ENCODE data around the gene HEPN1. TPM values are rescaled to one million over a fixed set of nuclear protein-coding genes. Genes with fewer than 3 reads are reported as not detected.

Gene HEPN1
- total and polyA plus RNA-seq, 9 of the 15 experiments (the other 6 are each of a cell fraction or from before 2014, with no cell fraction given) = not detected

DNA sequence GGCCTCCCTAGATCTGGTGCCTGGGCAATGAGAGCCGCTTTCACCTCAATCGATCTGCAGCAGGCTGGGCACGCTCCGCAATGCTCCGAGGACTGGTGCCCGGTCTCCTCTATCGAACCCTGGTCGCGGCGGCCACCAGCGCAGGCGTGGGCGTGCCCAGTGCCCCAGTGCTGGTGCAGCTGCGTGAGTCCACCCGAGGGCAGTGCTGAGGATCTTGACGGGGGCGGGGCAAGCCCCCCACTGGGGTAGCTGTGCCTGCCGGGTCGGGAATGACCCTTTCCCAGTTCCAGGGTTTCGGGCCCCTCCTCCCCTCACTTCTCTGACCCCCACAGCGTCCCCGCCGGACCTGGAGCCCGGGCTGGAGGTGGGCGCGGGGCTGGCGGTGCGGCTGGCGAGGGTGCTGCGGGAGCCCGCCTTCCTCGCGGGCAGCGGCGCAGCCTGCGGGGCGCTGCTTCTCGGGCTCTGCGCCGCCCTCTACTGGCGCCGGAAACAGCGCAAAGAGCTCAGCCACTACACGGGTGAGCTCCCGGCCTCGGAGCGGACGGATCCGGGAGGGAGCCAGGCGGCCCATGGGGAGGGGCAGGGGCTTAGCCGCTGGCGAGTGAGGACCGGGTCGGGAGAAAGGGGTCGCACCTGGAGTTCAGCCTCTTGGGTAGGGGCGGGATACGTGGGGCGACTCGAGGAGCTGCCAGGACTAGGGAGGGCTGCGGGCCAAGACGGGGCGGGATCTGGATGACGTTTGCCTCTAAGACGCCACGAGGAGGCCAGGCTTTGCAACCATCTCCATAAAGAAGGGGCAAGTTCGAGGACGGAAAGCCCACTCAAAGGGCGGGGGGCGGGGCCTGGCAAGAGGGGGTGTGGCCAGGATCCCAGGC lies 42.9 kb upstream of the HEPN1 start (continued):
- TF ChIP-seq ZNF766 (CRISPR knock-in tag; conservative IDR thresholded peaks at IDR 0.05) (no peak), PRMT5 (CRISPR knock-in tag; IDR thresholded peaks at IDR 0.05) (no peak), SNIP1 (IDR thresholded peaks at IDR 0.05; ENCODE audit: low read depth) (no peak), NCOA1 (IDR thresholded peaks at IDR 0.05; ENCODE audit: low read depth) (no peak), HNRNPLL (IDR thresholded peaks at IDR 0.05; ENCODE audit: low read depth, low read length, poor library complexity, severe bottlenecking) (peak; percentile 99), POU5F1 (IDR thresholded peaks at IDR 0.05; ENCODE audit: borderline replicate concordance, low read depth, low read length, partially characterized antibody) (no peak), COPS2 (conservative IDR thresholded peaks at IDR 0.05) (no peak), ZNF175 (CRISPR knock-in tag; IDR thresholded peaks at IDR 0.05; ENCODE audit: low read depth) (no peak), BHLHE40 (IDR thresholded peaks at IDR 0.05; ENCODE audit: low read length) (0 out of 2 replicates have a peak, but pooled peaks have one; percentile 5), ARHGAP35 (IDR thresholded peaks at IDR 0.05; ENCODE audit: partially characterized antibody) (no peak), PTTG1 (tag; IDR thresholded peaks at IDR 0.05; ENCODE audit: low read depth) (no peak), FOXK1 (CRISPR knock-in tag; IDR thresholded peaks at IDR 0.05; ENCODE audit: borderline replicate concordance) (no peak), ZBED1 (IDR thresholded peaks at IDR 0.05) (no peak), SRSF3 (IDR thresholded peaks at IDR 0.05; ENCODE audit: insufficient read depth, low read length) (no peak), CEBPG (CRISPR knock-in tag; IDR thresholded peaks at IDR 0.05) (no peak), CEBPG (tag; conservative IDR thresholded peaks at IDR 0.05 in 1 of 2, IDR thresholded peaks at IDR 0.05 in 1 of 2) (no peak), CREB1 (IDR thresholded peaks at IDR 0.05) (no peak), CREB1 (CRISPR knock-in tag; IDR thresholded peaks at IDR 0.05) (peak; percentile 63), PHF8 (IDR thresholded peaks at IDR 0.05; ENCODE audit: borderline replicate concordance, low read length) (peak; percentile 43; the same call in 1 of the 2 replicates), ILK (tag; IDR thresholded peaks at IDR 0.05; ENCODE audit: borderline replicate concordance, low read depth) (no peak), ZNF431 (CRISPR knock-in tag; IDR thresholded peaks at IDR 0.05) (no peak), TCF7 (IDR thresholded peaks at IDR 0.05; ENCODE audit: borderline replicate concordance) (no peak)
- TF ChIP-seq, protein P1, sequence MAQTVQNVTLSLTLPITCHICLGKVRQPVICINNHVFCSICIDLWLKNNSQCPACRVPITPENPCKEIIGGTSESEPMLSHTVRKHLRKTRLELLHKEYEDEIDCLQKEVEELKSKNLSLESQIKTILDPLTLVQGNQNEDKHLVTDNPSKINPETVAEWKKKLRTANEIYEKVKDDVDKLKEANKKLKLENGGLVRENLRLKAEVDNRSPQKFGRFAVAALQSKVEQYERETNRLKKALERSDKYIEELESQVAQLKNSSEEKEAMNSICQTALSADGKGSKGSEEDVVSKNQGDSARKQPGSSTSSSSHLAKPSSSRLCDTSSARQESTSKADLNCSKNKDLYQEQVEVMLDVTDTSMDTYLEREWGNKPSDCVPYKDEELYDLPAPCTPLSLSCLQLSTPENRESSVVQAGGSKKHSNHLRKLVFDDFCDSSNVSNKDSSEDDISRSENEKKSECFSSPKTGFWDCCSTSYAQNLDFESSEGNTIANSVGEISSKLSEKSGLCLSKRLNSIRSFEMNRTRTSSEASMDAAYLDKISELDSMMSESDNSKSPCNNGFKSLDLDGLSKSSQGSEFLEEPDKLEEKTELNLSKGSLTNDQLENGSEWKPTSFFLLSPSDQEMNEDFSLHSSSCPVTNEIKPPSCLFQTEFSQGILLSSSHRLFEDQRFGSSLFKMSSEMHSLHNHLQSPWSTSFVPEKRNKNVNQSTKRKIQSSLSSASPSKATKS (CRISPR knock-in tag; IDR thresholded peaks at IDR 0.05) = no peak
- TF ChIP-seq, protein P2, sequence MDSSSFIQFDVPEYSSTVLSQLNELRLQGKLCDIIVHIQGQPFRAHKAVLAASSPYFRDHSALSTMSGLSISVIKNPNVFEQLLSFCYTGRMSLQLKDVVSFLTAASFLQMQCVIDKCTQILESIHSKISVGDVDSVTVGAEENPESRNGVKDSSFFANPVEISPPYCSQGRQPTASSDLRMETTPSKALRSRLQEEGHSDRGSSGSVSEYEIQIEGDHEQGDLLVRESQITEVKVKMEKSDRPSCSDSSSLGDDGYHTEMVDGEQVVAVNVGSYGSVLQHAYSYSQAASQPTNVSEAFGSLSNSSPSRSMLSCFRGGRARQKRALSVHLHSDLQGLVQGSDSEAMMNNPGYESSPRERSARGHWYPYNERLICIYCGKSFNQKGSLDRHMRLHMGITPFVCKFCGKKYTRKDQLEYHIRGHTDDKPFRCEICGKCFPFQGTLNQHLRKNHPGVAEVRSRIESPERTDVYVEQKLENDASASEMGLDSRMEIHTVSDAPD (CRISPR knock-in tag; IDR thresholded peaks at IDR 0.05) = no peak
- TF ChIP-seq, protein P3, sequence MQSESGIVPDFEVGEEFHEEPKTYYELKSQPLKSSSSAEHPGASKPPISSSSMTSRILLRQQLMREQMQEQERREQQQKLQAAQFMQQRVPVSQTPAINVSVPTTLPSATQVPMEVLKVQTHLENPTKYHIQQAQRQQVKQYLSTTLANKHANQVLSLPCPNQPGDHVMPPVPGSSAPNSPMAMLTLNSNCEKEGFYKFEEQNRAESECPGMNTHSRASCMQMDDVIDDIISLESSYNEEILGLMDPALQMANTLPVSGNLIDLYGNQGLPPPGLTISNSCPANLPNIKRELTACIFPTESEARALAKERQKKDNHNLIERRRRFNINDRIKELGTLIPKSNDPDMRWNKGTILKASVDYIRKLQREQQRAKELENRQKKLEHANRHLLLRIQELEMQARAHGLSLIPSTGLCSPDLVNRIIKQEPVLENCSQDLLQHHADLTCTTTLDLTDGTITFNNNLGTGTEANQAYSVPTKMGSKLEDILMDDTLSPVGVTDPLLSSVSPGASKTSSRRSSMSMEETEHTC (IDR thresholded peaks at IDR 0.05) = no peak

Data from K562 (cell line).